GM21723 (cell line): Measurements from ENCODE around the gene CHL1.

ENCODE experiments used
- ATAC-seq: cut with Tn5 transposase; IDR thresholded peaks from one replicate; pipeline ENCODE4 v1.9.1; 2021; ENCODE audit warnings: mild to moderate bottlenecking, moderate library complexity; ENCODE audit not compliant: unreplicated experiment

Gene CHL1, protein sequence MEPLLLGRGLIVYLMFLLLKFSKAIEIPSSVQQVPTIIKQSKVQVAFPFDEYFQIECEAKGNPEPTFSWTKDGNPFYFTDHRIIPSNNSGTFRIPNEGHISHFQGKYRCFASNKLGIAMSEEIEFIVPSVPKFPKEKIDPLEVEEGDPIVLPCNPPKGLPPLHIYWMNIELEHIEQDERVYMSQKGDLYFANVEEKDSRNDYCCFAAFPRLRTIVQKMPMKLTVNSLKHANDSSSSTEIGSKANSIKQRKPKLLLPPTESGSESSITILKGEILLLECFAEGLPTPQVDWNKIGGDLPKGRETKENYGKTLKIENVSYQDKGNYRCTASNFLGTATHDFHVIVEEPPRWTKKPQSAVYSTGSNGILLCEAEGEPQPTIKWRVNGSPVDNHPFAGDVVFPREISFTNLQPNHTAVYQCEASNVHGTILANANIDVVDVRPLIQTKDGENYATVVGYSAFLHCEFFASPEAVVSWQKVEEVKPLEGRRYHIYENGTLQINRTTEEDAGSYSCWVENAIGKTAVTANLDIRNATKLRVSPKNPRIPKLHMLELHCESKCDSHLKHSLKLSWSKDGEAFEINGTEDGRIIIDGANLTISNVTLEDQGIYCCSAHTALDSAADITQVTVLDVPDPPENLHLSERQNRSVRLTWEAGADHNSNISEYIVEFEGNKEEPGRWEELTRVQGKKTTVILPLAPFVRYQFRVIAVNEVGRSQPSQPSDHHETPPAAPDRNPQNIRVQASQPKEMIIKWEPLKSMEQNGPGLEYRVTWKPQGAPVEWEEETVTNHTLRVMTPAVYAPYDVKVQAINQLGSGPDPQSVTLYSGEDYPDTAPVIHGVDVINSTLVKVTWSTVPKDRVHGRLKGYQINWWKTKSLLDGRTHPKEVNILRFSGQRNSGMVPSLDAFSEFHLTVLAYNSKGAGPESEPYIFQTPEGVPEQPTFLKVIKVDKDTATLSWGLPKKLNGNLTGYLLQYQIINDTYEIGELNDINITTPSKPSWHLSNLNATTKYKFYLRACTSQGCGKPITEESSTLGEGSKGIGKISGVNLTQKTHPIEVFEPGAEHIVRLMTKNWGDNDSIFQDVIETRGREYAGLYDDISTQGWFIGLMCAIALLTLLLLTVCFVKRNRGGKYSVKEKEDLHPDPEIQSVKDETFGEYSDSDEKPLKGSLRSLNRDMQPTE (N-terminal part only)

DNA sequence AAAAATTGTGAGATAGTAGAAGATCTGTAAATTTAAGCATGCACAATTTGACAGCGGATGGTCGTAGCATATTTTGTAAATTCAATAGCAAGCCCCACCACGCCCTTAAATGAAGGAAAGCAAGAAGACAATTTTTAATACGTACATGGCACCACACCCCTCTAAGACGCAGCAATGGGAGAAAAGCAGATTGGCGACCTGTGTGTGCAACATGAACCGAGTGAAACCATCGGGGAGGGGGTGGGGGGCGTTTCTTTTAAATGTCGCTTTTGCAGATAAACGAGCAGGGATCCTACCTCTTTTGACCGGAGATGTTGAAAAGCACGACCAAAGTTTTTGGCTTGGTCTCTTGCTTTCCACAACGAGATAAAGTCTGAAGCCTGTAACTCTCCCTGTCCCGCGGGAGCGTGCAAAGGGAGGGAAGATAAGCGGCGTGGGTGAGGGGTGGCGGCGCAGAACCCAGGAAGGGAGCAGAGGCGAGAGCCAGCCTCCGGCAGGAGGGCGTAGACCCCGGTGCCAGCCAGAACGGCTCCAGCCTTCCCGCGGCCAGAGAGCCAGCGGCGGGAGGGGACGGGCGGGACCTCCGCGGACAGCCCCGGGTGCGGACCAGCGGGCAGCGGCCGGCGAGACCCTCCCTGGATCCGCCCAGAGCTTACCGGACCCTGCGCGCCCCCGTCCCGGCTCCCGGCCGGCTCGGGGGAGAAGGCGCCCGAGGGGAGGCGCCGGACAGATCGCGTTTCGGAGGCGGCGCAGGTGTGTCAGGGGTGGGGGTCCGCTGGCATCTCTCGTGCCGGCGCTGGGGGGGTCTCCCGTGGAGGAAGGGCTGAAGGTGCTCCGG lies at the start of gene CHL1:
Gene CHL1 (plus strand): TSS at position 453 of the 838 bp plus-strand sequence. CDS start 123,014 bp downstream, outside the sequence.
- ATAC-seq = no peak

GRCh38 chr3:151614-152189 lies 44.9 kb upstream of the CHL1 start:
- no peak for ATAC-seq

DNA sequence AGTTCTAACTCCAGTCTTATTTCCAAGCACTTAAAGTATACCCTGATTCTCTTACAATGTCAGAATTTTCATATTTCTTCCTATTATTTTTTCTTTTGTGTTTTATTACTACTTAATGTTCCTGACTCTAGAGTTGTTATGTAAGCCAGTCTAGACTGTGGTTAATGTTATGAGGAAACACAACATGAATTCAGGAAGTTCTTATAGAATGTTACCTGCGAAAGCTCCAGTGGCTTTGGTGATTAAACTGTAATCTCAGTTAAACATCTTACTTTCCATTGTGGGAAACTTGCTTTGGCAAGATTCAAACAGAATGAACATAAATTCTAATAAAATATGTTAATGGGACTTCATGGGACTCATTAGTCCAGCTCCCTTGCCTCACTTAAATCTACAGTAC lies 36.6 kb upstream of the CHL1 start:
- ATAC-seq = no peak

DNA sequence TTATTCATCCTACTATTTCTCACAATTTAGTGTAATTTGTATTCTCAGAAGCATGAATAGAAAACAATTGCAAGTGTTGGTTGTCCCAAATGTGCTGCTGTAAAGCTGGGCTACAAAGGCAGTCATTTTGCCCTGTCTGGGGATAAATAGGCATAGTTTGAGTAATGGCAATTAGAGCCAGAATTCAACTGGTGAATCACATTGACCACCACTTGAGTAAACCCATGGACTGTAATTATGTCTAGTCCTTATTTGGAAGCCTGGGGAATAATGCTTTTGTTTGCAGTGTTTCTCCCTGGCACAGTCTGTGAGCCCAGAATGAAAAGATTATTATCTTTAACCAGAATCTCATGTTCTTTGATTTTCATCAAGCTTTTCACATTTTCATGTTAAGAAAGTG lies 30.5 kb upstream of the CHL1 start:
- no peak for ATAC-seq

GRCh38 chr3:166799-167198 lies 29.8 kb upstream of the CHL1 start:
- no peak for ATAC-seq

DNA sequence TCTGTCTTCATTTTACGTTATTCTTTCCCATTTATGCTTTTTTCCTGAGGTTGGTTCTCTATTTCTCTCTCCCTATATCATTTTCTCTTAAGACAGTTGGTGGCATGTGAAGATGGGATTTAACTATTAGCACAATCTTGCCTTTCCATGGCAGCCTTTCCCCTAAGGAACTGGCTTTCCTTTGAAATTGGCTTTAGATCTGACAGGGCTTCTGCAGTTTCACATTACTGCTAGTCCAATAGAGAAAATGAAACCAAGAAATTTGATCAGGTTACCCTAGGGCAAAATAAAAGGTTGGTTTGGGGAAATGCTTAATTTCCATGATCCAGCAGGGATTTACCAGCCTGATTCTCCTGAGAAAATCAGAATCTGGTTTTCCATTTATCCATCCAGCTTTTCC lies 22.7 kb upstream of the CHL1 start:
- peak; percentile 87 for ATAC-seq

DNA sequence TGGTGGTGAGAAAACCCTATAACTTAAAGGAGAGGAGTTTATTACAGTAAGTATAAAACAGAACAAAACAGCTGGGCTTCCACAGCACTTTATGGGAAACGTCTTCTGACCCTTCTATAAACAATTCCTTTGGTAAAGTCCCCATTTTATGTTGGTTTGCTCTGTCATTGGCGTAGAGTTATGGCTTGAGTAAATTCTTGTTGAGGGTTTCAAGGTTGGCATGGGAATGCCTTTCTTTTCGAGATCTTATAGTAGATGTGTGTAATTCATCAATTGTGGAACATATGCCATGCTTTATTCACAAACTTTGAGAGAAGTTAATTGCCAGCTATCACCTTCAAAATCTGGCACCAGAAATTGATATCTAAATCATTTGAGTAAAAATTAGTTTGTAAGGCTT lies 11.6 kb upstream of the CHL1 start:
- no peak for ATAC-seq

- peak; percentile 90 for ATAC-seq
Observed at GRCh38 chr3:192215-192929, 4.2 kb upstream of the CHL1 start.

GRCh38 chr3:194001-194400 lies 2.6 kb upstream of the CHL1 start:
- no peak for ATAC-seq

- no peak for ATAC-seq
Observed at GRCh38 chr3:194421-194820, 2.1 kb upstream of the CHL1 start.

DNA sequence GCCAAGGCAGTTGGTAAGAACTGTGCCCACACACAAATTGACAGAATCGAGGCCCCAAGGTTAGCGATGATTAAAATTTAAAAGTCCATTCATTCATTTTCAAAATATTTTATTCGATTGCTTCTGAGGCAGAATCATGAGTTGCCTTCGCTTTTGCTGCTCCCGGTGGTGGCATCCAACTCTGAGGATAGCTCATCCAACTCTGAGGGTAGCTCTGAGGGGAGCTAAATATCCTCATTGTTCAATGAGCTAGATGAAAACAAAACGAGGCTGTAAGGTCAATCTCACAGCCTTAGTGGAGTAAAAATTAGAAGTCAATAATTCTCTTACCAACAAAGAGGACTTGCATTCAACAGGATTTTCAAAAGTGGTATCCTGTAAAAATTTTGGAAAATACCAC lies 897 bp upstream of the CHL1 start:
- ATAC-seq = no peak

DNA sequence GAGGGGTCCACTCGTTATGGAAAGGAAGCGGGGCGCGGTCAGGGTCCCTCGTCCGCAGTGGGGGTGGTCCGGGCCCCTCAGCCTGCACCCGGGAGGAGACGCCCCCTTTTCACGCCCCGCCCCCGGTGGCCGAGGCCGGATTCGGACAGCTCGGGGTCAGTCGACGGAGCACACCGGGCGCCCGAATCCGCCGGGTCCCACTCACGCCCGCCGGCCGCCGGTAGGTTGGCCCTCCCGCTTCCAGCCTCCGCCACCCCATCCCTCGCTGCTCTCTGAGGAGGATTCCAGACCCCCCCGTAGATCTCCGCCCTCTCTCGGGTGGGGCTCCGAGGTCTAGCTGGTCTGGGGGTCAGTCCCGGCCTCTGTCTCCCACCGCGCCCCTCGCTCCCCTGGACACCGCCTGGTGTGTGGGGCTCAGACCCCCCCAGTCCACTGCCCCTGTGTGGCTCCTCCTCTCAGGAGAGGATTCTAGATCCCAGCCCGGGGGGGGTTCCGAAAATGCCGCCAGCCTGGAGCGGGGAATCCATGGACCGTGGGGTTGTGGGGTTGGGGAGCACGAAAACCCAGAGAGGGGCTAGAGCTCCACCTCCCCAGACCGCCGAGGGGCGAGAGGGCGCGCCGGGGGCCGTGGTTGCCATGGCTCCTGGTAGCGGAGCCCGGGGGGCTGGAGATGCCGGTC lies 725 bp downstream of the CHL1 start:
- no peak for ATAC-seq

DNA sequence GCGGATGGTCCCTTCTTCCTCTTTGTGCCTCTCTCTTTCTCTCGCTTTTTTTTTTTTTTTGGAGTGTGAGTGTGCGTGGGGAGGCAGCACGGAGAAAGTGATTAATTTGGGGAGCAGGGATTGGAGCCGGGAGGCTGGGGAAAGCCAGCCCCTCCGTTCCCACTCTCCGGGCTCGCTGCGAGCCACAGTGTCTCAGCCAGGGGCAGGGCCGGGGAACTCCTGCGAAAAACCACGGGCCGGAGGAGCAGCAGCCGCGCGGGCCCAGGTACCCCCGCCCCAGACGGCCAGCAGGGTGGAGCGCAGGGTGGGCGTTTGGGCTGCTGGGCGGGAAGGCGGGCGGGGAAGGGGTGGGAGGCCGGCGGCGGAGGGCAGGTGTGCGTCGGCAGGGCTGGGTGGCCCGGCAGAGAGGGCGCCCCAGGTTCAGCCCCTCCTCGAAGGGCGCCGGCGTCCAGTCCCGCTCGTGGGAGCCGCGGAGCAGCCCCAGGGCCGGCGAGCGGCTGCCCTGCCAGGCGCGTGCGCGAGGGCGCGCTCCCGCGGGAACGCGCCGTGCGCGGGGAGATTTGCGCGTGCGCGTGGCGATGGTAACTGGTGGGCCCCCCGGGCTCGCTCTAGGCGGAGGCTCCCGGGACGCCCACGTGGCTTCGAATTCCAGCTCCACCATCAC lies 1.4 kb downstream of the CHL1 start:
- ATAC-seq = no peak

- no peak for ATAC-seq
Observed at GRCh38 chr3:199835-200234, 3.3 kb downstream of the CHL1 start.

GRCh38 chr3:200758-201325 lies 4.3 kb downstream of the CHL1 start:
- ATAC-seq = no peak

- ATAC-seq = no peak
Observed at GRCh38 chr3:204102-204501, 7.5 kb downstream of the CHL1 start.

- ATAC-seq = no peak
Observed at GRCh38 chr3:207973-208372, 11.4 kb downstream of the CHL1 start.

- ATAC-seq = no peak
Observed at GRCh38 chr3:210669-211068, 14.1 kb downstream of the CHL1 start.
